ENCODE data around the gene SCAMP2.

The SCAMP2 gene

GRCh38 chr15:74837482-74838136 lies 35.6 kb downstream of the SCAMP2 start:
- no peak for TF ChIP-seq NFIC (IDR thresholded peaks at IDR 0.05)
- TF ChIP-seq FOXM1 (IDR thresholded peaks at IDR 0.05; ENCODE audit: borderline replicate concordance, low read depth), result no peak
- no peak for TF ChIP-seq TEAD4 (IDR thresholded peaks at IDR 0.05)

GRCh38 chr15:74836846-74837245 lies 36.3 kb downstream of the SCAMP2 start:
- TF ChIP-seq ZBTB7A (IDR thresholded peaks at IDR 0.05; ENCODE audit: low read depth) (no peak), TAF1 (IDR thresholded peaks at IDR 0.05; ENCODE audit: low read depth) (no peak), TEAD4 (IDR thresholded peaks at IDR 0.05) (no peak), RAD21 (IDR thresholded peaks at IDR 0.05; ENCODE audit: low read depth) (no peak), TCF12 (IDR thresholded peaks at IDR 0.05; ENCODE audit: low read depth) (no peak), CREB1 (IDR thresholded peaks at IDR 0.05; ENCODE audit: low read depth) (no peak), USF1 (IDR thresholded peaks at IDR 0.05) (no peak), CEBPB (IDR thresholded peaks at IDR 0.05) (no peak), FOXM1 (IDR thresholded peaks at IDR 0.05; ENCODE audit: borderline replicate concordance, low read depth) (no peak), EGR1 (IDR thresholded peaks at IDR 0.05) (no peak), YY1 (IDR thresholded peaks at IDR 0.05; ENCODE audit: low read depth) (no peak), REST (IDR thresholded peaks at IDR 0.05; ENCODE audit: low read depth) (no peak), NFIC (IDR thresholded peaks at IDR 0.05) (no peak), EP300 (IDR thresholded peaks at IDR 0.05; ENCODE audit: borderline replicate concordance) (no peak)
- TF ChIP-seq, protein P1, sequence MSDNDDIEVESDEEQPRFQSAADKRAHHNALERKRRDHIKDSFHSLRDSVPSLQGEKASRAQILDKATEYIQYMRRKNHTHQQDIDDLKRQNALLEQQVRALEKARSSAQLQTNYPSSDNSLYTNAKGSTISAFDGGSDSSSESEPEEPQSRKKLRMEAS (IDR thresholded peaks at IDR 0.05), result no peak

- TF ChIP-seq ZBTB7A (IDR thresholded peaks at IDR 0.05; ENCODE audit: low read depth), result no peak
- peak; percentile 73 for TF ChIP-seq RAD21 (IDR thresholded peaks at IDR 0.05; ENCODE audit: low read depth)
These were observed 37.8 kb downstream of the SCAMP2 start for GRCh38 chr15:74835312-74835823.

GRCh38 chr15:74833376-74834107 lies 39.6 kb downstream of the SCAMP2 start:
- no peak for TF ChIP-seq RAD21 (IDR thresholded peaks at IDR 0.05; ENCODE audit: low read depth)
- TF ChIP-seq CREB1 (IDR thresholded peaks at IDR 0.05; ENCODE audit: low read depth), result no peak
- TF ChIP-seq, protein P1 (IDR thresholded peaks at IDR 0.05), result no peak
- TF ChIP-seq TAF1 (IDR thresholded peaks at IDR 0.05; ENCODE audit: low read depth), result no peak
- no peak for TF ChIP-seq USF1 (IDR thresholded peaks at IDR 0.05)
- no peak for TF ChIP-seq ZBTB7A (IDR thresholded peaks at IDR 0.05; ENCODE audit: low read depth)

- TF ChIP-seq TAF1 (IDR thresholded peaks at IDR 0.05; ENCODE audit: low read depth) (no peak), TEAD4 (IDR thresholded peaks at IDR 0.05) (no peak), RAD21 (IDR thresholded peaks at IDR 0.05; ENCODE audit: low read depth) (no peak), YY1 (IDR thresholded peaks at IDR 0.05; ENCODE audit: low read depth) (no peak), USF1 (IDR thresholded peaks at IDR 0.05) (no peak), CREB1 (IDR thresholded peaks at IDR 0.05; ENCODE audit: low read depth) (no peak), REST (IDR thresholded peaks at IDR 0.05; ENCODE audit: low read depth) (no peak), TCF12 (IDR thresholded peaks at IDR 0.05; ENCODE audit: low read depth) (no peak), EGR1 (IDR thresholded peaks at IDR 0.05) (no peak), FOXM1 (IDR thresholded peaks at IDR 0.05; ENCODE audit: borderline replicate concordance, low read depth) (no peak), CEBPB (IDR thresholded peaks at IDR 0.05) (no peak), EP300 (IDR thresholded peaks at IDR 0.05; ENCODE audit: borderline replicate concordance) (no peak), NFIC (IDR thresholded peaks at IDR 0.05) (no peak), ZBTB7A (IDR thresholded peaks at IDR 0.05; ENCODE audit: low read depth) (no peak)
- TF ChIP-seq, protein P1 (IDR thresholded peaks at IDR 0.05), result no peak
These were observed 40.3 kb downstream of the SCAMP2 start for GRCh38 chr15:74832826-74833225.

All from Ishikawa (cell line).